ENCODE results near the gene RRAD. TPM values are rescaled to one million over a fixed set of nuclear protein-coding genes. Genes with fewer than 3 reads are reported as not detected.

RRAD gene
- total RNA-seq, 1 donor from 2014 or later = 0.24 TPM

DNA sequence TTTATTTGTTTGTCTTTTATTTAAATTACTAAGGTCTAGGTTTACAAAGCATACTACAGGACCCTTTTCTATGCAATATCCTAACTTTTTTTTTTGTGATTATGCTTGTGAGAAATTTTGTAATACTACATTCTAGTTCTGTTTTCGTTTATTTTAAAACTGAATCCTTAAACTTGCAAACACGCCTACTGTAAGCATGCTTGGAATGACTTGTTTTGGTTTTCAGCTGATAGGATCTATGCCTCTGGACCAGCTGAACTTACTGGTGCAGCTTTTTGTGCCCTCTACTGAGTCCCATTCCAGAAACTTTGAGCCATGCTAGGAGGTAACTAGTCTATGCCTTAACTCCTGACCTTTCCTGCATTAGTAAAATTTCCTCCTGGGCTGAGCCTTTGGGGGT is 39.0 kb downstream of the RRAD start:
- no peaks in the 10 kb centered on the region for H3K4me1 Mint-ChIP-seq
- no peak overlapping the region for H3K27ac Mint-ChIP-seq
- Histone ChIP-seq H3K4me3 (no peak overlapping the region), H3K4me1 (peaks cover 4% of the 10 kb centered on the region), H4K20me1 (ENCODE audit: low read depth) (peaks cover 30% of the 10 kb centered on the region), H3K9me3 (ENCODE audit: low read depth) (no peaks in the 10 kb centered on the region), H3K27me3 (peaks cover 2% of the 10 kb centered on the region), H3K4me2 (no peak overlapping the region), H3K9ac (no peak overlapping the region), H2AFZ (replicated peaks) (no peak overlapping the region), H3F3A (ENCODE audit: low read depth) (no peaks in the 10 kb centered on the region), H3K79me2 (ENCODE audit: low read depth) (peaks cover 14% of the 10 kb centered on the region), H3K27ac (no peak overlapping the region), H3K36me3 (peaks cover 3% of the 10 kb centered on the region)
- no peak for DNase-seq (ENCODE audit: low spot score)
- H3K36me3 Mint-ChIP-seq = peaks cover 18% of the 10 kb centered on the region
- TF ChIP-seq EZH2phosphoT487 (IDR thresholded peaks at IDR 0.05) = no peak
- TF ChIP-seq EZH2 (IDR thresholded peaks at IDR 0.05) = no peak
- TF ChIP-seq, protein P1, sequence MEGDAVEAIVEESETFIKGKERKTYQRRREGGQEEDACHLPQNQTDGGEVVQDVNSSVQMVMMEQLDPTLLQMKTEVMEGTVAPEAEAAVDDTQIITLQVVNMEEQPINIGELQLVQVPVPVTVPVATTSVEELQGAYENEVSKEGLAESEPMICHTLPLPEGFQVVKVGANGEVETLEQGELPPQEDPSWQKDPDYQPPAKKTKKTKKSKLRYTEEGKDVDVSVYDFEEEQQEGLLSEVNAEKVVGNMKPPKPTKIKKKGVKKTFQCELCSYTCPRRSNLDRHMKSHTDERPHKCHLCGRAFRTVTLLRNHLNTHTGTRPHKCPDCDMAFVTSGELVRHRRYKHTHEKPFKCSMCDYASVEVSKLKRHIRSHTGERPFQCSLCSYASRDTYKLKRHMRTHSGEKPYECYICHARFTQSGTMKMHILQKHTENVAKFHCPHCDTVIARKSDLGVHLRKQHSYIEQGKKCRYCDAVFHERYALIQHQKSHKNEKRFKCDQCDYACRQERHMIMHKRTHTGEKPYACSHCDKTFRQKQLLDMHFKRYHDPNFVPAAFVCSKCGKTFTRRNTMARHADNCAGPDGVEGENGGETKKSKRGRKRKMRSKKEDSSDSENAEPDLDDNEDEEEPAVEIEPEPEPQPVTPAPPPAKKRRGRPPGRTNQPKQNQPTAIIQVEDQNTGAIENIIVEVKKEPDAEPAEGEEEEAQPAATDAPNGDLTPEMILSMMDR (IDR thresholded peaks at IDR 0.05) = no peak
- H3K27me3 Mint-ChIP-seq (ENCODE audit: insufficient read depth, low read depth) = peaks cover 2% of the 10 kb centered on the region
- H3K9me3 Mint-ChIP-seq = no peaks in the 10 kb centered on the region
- H3K4me3 Mint-ChIP-seq = no peak overlapping the region

DNA sequence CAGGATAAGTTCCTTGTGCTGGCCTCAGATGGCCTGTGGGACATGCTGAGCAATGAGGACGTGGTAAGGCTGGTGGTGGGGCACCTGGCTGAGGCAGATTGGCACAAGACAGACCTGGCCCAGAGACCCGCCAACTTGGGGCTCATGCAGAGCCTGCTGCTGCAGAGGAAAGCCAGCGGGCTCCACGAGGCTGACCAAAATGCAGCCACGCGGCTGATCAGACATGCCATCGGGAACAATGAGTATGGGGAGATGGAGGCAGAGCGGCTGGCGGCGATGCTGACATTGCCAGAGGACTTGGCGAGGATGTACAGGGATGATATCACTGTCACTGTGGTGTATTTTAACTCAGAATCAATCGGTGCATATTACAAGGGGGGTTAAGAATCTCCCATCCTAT is 39.8 kb downstream of the RRAD start:
- Histone ChIP-seq H3K9ac (no peak overlapping the region), H3F3A (ENCODE audit: low read depth) (no peaks in the 10 kb centered on the region), H2AFZ (replicated peaks) (no peak overlapping the region), H4K20me1 (ENCODE audit: low read depth) (peaks cover 30% of the 10 kb centered on the region), H3K27ac (no peak overlapping the region), H3K4me3 (no peak overlapping the region), H3K79me2 (ENCODE audit: low read depth) (peaks cover 15% of the 10 kb centered on the region), H3K36me3 (peaks cover 3% of the 10 kb centered on the region), H3K9me3 (ENCODE audit: low read depth) (no peaks in the 10 kb centered on the region), H3K27me3 (peaks cover 6% of the 10 kb centered on the region), H3K4me1 (peaks cover 4% of the 10 kb centered on the region), H3K4me2 (no peak overlapping the region)
- H3K27ac Mint-ChIP-seq = no peak overlapping the region
- no peaks in the 10 kb centered on the region for H3K4me1 Mint-ChIP-seq
- TF ChIP-seq EZH2phosphoT487 (IDR thresholded peaks at IDR 0.05) (no peak), EZH2 (IDR thresholded peaks at IDR 0.05) (no peak)
- TF ChIP-seq, protein P1 (IDR thresholded peaks at IDR 0.05) = no peak
- no peak for DNase-seq (ENCODE audit: low spot score)
- no peaks in the 10 kb centered on the region for H3K9me3 Mint-ChIP-seq
- peaks cover 18% of the 10 kb centered on the region for H3K36me3 Mint-ChIP-seq
- no peak overlapping the region for H3K4me3 Mint-ChIP-seq
- peaks cover 2% of the 10 kb centered on the region for H3K27me3 Mint-ChIP-seq (ENCODE audit: insufficient read depth, low read depth)

DNA sequence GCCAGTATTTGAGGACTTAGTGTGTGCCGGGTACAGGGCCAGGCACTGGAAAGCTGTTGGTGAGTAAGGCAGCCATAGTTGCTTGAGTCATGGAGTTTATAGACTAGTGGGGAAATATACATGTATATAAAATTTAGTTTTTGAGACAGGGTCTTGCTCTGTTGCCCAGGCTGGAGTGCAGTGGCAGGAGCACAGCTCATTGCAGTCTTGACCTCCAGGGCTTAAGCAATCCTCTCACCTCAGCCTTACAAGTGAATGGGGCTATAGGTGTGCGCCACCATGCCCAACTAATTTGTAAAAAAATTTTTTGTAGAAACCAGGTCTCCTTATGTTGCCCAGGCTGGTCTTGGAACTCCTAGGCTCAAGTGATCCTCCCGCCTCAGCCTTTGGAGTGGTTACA is 42.6 kb downstream of the RRAD start:
- H3K4me2 ChIP-seq = no peak overlapping the region
- H3K9ac ChIP-seq = no peak overlapping the region
- H3K4me1 ChIP-seq = peaks cover 4% of the 10 kb centered on the region
- H4K20me1 ChIP-seq (ENCODE audit: low read depth) = peaks cover 30% of the 10 kb centered on the region
- H3K27me3 ChIP-seq = peaks cover 10% of the 10 kb centered on the region
- TF ChIP-seq EZH2 (IDR thresholded peaks at IDR 0.05) = no peak
- TF ChIP-seq, protein P1 (IDR thresholded peaks at IDR 0.05) = no peak
- no peak for TF ChIP-seq EZH2phosphoT487 (IDR thresholded peaks at IDR 0.05)
- H3K4me3 ChIP-seq = no peak overlapping the region
- no peak for DNase-seq (ENCODE audit: low spot score)
- no peaks in the 10 kb centered on the region for H3K9me3 Mint-ChIP-seq
- H3K27ac ChIP-seq = no peak overlapping the region
- no peak overlapping the region for H3K27ac Mint-ChIP-seq
- H3K4me3 Mint-ChIP-seq = no peak overlapping the region
- no peaks in the 10 kb centered on the region for H3K9me3 ChIP-seq (ENCODE audit: low read depth)
- H3K27me3 Mint-ChIP-seq (ENCODE audit: insufficient read depth, low read depth) = peaks cover 4% of the 10 kb centered on the region
- no peak overlapping the region for H2AFZ ChIP-seq (replicated peaks)
- peaks cover 18% of the 10 kb centered on the region for H3K36me3 Mint-ChIP-seq
- peaks cover 4% of the 10 kb centered on the region for H3F3A ChIP-seq (ENCODE audit: low read depth)
- H3K79me2 ChIP-seq (ENCODE audit: low read depth) = peaks cover 15% of the 10 kb centered on the region
- peaks cover 13% of the 10 kb centered on the region for H3K4me1 Mint-ChIP-seq
- peaks cover 3% of the 10 kb centered on the region for H3K36me3 ChIP-seq

Data from neural progenitor cell (in vitro differentiated cells).